ENCODE data around the gene MRPS17. TPM values are rescaled to one million over a fixed set of nuclear protein-coding genes. Genes with fewer than 3 reads are reported as not detected.
A peak's percentile ranks its signal among the peaks of the same experiment; 100 is the strongest.

The MRPS17 gene
- total and polyA plus RNA-seq, 8 donors, result 9.8 to 16.5 (median 13.9) TPM

DNA sequence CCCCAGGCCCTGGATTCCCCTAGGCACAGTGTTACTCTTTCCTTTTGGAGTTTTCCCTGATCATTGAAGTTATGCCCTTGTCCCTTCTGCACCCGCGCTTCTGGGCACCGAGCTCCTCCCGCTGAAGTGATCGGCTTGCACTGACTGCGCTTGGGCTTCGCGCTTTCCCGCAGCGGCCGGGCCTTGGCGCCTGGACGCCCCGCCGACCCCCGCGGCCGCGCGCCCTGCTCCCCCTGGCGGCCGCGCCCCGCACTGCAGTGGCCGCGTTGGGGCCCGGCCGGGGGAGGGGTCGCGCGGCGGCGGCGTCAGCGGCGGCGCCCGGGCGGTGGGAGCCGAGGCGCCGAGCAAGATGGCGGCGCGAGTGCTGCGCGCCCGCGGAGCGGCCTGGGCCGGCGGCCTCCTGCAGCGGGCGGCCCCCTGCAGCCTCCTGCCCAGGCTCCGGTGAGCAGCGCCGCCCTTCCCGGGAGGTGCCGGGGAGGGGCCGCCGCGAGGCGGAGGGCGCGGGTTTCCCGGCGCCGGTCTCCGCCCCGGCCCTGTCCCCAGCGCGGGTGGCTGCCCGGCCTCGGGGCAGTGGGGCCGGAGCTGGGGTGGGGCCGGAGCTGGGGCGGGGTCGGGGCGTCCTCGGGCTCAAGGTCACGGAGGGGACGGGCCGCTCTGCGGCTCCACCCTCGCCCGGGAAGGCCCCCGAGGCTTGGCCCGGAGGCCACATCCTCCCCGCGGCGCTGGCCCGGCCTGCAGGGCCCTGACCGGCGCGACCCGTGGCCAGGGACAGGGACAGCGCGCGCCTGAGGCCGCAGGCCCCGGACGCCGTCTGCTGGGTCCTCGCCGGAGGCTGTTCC, 12.8 kb downstream of the MRPS17 start, which contains the start of gene NIPSNAP2:
TSS of gene NIPSNAP2 (plus strand) at position 325 of the 839 bp plus-strand sequence. CDS start at position 350, 25 bp downstream.
- Histone ChIP-seq H3K36me3 (peaks cover 0 to 6% of the 10 kb centered on the region in 2 donors), H3K27ac (peak within 1 kb of the TSS; percentile 95), H3K4me1 (peaks cover 7 to 28% of the 10 kb centered on the region in 2 donors), H3K9me3 (no peaks in the 10 kb centered on the region), H3K27me3 (no peaks in the 10 kb centered on the region), H3K4me3 (peak within 1 kb of the TSS; percentile 55 to 64)
- ATAC-seq (peak; percentile 97), DNase-seq (peak; percentile 70 to 97 (median 80))
- TF ChIP-seq, protein P1, sequence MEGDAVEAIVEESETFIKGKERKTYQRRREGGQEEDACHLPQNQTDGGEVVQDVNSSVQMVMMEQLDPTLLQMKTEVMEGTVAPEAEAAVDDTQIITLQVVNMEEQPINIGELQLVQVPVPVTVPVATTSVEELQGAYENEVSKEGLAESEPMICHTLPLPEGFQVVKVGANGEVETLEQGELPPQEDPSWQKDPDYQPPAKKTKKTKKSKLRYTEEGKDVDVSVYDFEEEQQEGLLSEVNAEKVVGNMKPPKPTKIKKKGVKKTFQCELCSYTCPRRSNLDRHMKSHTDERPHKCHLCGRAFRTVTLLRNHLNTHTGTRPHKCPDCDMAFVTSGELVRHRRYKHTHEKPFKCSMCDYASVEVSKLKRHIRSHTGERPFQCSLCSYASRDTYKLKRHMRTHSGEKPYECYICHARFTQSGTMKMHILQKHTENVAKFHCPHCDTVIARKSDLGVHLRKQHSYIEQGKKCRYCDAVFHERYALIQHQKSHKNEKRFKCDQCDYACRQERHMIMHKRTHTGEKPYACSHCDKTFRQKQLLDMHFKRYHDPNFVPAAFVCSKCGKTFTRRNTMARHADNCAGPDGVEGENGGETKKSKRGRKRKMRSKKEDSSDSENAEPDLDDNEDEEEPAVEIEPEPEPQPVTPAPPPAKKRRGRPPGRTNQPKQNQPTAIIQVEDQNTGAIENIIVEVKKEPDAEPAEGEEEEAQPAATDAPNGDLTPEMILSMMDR (IDR thresholded peaks at IDR 0.05), result peak; percentile 38 to 39
- intact Hi-C loops (cut with DNase I), result no loop called here

DNA sequence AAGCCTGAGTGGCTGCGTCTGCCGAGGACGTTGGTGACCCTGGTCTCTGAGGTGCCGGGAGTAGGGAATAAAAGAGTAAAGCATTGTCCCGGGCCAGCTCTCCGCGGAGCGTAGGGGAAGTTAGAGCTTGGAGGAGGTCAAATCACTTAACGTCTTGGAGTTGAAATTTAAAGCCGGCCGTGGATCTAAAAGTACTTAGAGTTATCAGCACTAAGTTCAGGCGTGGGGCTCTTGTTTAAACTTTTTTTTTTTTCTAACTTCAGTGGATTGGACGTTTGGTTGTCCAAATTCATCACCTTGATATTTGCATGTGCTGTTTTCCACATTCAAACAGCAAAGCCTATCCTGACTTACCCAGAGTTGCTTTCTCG, 13.4 kb downstream of the MRPS17 start:
- DNase-seq, result peak in 1 of 4 donors; percentile 51
- intact Hi-C loops (cut with DNase I), result no loop called here

GRCh38 chr7:55965805-55966421, 14.2 kb downstream of the MRPS17 start:
- intact Hi-C loops (cut with DNase I), result no loop called here
- peak overlapping the region; percentile 55 to 64 for H3K4me3 ChIP-seq

More for the DNA sequence above, 13.4 kb downstream of the MRPS17 start:
- Histone ChIP-seq H3K4me1 (peaks cover 7 to 28% of the 10 kb centered on the region in 2 donors), H3K27me3 (no peaks in the 10 kb centered on the region), H3K9me3 (no peaks in the 10 kb centered on the region), H3K4me3 (peak overlapping the region; percentile 55 to 64), H3K27ac (peak overlapping the region; percentile 95), H3K36me3 (peaks cover 0 to 6% of the 10 kb centered on the region in 2 donors)
- TF ChIP-seq, protein P1 (IDR thresholded peaks at IDR 0.05), result no peak
- ATAC-seq, result no peak

DNA sequence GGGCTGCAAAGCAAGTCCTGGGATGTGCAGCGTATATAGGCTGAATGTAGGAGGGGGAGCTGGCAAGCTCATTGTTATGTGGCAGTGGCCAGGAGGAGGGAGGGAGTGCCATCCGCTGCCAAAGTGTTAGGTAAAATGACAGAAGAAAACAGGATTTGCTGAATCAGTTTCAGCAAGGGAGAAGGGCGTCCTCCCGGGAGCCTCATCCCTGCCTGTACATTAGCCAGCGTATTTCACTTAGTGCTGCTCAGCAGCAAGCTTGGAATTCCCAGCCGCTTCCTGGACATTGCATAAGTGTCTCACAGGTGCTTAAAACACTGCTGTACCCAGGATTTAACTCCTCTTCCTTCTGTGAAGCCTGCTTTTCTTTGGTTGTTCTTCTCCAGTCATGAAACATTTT, 15.2 kb downstream of the MRPS17 start:
- Histone ChIP-seq H3K9me3 (no peaks in the 10 kb centered on the region), H3K27ac (no peak overlapping the region), H3K36me3 (peaks cover 0 to 6% of the 10 kb centered on the region in 2 donors), H3K4me1 (peaks cover 7 to 28% of the 10 kb centered on the region in 2 donors), H3K4me3 (no peak overlapping the region), H3K27me3 (no peaks in the 10 kb centered on the region)
- ATAC-seq, result no peak
- intact Hi-C loops (cut with DNase I), result no loop called here
- TF ChIP-seq, protein P1 (IDR thresholded peaks at IDR 0.05), result no peak
- DNase-seq, result no peak

More at GRCh38 chr7:55965805-55966421, 14.2 kb downstream of the MRPS17 start:
- peak overlapping the region in 1 of 2 donors; percentile 95 for H3K27ac ChIP-seq
- no peaks in the 10 kb centered on the region for H3K27me3 ChIP-seq
- ATAC-seq, result peak; percentile 3
- TF ChIP-seq, protein P1 (IDR thresholded peaks at IDR 0.05), result no peak
- no peak for DNase-seq
- H3K4me1 ChIP-seq, result peaks cover 7 to 28% of the 10 kb centered on the region in 2 donors
- H3K36me3 ChIP-seq, result peaks cover 0 to 6% of the 10 kb centered on the region in 2 donors
- no peaks in the 10 kb centered on the region for H3K9me3 ChIP-seq

DNA sequence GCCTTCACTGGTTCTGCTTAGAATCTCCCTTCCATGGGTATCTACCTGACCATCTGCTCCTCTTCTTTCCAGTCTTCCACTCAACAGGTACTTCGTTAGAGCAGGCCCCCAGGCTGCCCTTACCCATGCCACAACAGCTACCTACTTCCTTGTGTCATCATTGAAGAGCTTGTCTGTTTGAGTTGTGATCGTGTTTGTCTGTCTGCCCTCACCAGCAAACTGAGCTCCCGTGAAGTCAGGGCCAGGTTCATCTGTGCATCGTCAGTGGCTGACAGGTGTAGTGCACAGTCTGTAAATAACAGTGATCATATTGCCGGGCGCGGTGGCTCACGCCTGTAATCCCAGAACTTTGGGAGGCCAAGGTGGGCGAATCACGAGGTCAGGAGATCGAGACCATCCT, 17.7 kb downstream of the MRPS17 start:
- intact Hi-C loops (cut with DNase I), result no loop called here
- TF ChIP-seq, protein P1 (IDR thresholded peaks at IDR 0.05), result no peak
- no peaks in the 10 kb centered on the region for H3K9me3 ChIP-seq
- no peak overlapping the region for H3K27ac ChIP-seq
- H3K27me3 ChIP-seq, result no peaks in the 10 kb centered on the region
- no peak for DNase-seq
- H3K4me3 ChIP-seq, result no peak overlapping the region
- H3K36me3 ChIP-seq, result peaks cover 0 to 6% of the 10 kb centered on the region in 2 donors
- no peak for ATAC-seq
- H3K4me1 ChIP-seq, result peaks cover 7 to 21% of the 10 kb centered on the region in 2 donors

Data from left lung (tissue), 10 donors.